ENCODE data around the gene EIF4B. TPM values are rescaled to one million over a fixed set of nuclear protein-coding genes. Genes with fewer than 3 reads are reported as not detected.

EIF4B gene
- total RNA-seq: 100 to 1,000 TPM; 673 to 696 TPM

DNA sequence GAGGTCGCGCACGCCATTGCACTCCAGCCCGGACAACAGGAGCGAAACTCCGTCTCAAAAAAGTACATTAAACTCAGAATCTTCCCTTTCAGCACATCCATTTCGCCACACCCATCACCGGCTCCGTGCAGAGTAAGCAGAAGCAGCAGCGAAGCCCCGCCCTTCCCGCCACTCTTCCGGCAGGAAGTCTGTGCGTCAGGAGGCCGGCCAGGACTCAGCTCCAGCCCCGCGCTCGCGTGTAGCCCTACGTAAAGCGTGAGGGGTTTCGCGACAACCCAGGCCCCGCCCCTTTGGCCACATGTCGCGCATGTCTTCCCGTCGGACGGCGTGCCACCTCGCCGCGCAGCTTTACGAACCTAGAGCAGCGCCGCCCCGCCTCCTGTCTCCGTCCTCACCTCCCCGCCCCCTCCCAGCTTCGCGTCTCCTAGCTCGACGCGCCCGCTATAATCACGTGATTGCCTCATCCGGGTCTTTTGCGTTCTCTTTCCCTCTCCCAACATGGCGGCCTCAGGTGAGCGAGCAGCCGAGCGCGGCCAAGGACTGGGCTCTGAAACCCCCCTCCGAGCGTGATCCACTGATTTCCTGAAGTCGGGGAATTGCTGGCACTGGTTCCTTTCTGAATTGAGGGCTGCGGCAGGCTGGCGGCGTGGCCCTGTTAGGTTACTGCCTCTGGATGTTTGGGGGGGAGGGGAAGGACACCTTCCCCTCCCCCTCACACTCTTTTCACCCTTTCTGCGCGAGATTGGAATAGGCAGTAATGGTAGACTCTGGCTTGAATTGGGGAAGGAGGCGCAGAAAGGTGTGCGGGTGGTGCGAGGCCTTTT lies at the start of gene EIF4B:
Gene EIF4B (plus strand): TSS at position 471 of the 824 bp plus-strand sequence. CDS start 28 bp downstream, at position 499.
- CTCF ChIA-PET: interaction anchor here (0.6 to 1.7 kb wide), 5 partner anchors 32 to 981 kb away, joined by 3 to 4 read pairs (median 3); no protein-coding TSS in a partner anchor
- POLR2A ChIA-PET: interaction anchor here (0.6 to 2.2 kb wide), 5 partner anchors 9 to 1793 kb away, joined by 4 to 7 read pairs (median 5); no protein-coding TSS in a partner anchor

GRCh38 chr12:52956987-52957386 lies 49.3 kb upstream of the EIF4B start:
- CTCF ChIA-PET: interaction anchor here (1.0 to 1.4 kb wide), 2 partner anchors 24 to 72 kb away, joined by 3 to 5 read pairs; no protein-coding TSS in a partner anchor

GRCh38 chr12:52964556-52965336 lies 41.5 kb upstream of the EIF4B start:
- ChIA-PET POLR2A (no interaction called here), CTCF (interaction anchor here (1.1 to 1.6 kb wide), 2 partner anchors 80 to 99 kb away, joined by 3 to 4 read pairs; no protein-coding TSS in a partner anchor)

More at GRCh38 chr12:52956987-52957386, 49.3 kb upstream of the EIF4B start:
- POLR2A ChIA-PET: interaction anchor here (0.6 kb wide), 1 partner anchor 16 kb away, joined by 3 read pairs; no protein-coding TSS in a partner anchor

- ChIA-PET CTCF (no interaction called here), POLR2A (no interaction called here)
Measured at GRCh38 chr12:52965337-52965731, 40.9 kb upstream of the EIF4B start.

- CTCF ChIA-PET: interaction anchor here (0.7 to 1.4 kb wide), 2 partner anchors 11 to 133 kb away, joined by 3 to 4 read pairs; no protein-coding TSS in a partner anchor
- POLR2A ChIA-PET: no interaction called here
Measured at GRCh38 chr12:52969166-52969795, 37.0 kb upstream of the EIF4B start.

GRCh38 chr12:52969828-52970569 lies 36.3 kb upstream of the EIF4B start:
- ChIA-PET CTCF (interaction anchor here (0.7 to 1.9 kb wide), 2 partner anchors 10 to 470 kb away, joined by 4 to 10 read pairs; no protein-coding TSS in a partner anchor), POLR2A (interaction anchor here (0.5 kb wide), 1 partner anchor 76 kb away, joined by 4 read pairs; no protein-coding TSS in a partner anchor)

DNA sequence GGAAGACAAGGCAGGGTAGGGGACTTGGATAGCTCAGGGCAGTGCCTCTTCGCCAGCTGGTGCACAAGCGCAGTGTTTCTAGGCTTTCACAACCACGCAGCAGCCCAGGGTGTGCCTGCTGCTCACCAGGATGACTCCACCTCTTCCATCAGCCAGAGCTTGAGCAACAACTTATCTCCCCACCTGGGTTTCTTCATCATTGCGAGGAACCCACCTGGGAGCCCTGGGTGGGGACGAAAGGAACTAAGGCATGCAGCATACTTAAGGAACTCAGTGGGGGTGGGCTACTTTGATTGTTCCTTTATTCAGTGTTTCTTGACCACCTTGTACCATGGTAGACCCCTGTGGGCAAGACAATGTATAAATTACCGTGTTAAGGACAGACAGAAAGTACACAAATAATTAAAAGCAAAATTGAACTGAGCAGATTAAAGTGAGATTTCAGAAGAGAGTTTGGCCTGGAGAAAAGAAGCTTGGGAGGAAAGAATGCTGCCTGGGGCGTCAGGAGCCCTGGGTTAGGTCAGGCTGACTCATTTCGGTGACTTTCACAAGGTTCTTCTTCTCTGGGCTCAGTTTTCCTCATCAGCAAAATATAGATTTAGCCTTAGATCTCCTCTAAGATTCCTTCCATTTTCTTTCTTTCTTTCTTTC lies 34.5 kb upstream of the EIF4B start:
- POLR2A ChIA-PET: no interaction called here

GRCh38 chr12:52975204-52975603 lies 31.1 kb upstream of the EIF4B start:
- ChIA-PET CTCF (interaction anchor here (1.6 kb wide), 1 partner anchor 90 kb away, joined by 6 read pairs; no protein-coding TSS in a partner anchor), POLR2A (no interaction called here)

More for the DNA sequence above, 34.5 kb upstream of the EIF4B start:
- CTCF ChIA-PET: interaction anchor here (1.9 kb wide), 1 partner anchor 8 kb away, joined by 10 read pairs; no protein-coding TSS in a partner anchor

DNA sequence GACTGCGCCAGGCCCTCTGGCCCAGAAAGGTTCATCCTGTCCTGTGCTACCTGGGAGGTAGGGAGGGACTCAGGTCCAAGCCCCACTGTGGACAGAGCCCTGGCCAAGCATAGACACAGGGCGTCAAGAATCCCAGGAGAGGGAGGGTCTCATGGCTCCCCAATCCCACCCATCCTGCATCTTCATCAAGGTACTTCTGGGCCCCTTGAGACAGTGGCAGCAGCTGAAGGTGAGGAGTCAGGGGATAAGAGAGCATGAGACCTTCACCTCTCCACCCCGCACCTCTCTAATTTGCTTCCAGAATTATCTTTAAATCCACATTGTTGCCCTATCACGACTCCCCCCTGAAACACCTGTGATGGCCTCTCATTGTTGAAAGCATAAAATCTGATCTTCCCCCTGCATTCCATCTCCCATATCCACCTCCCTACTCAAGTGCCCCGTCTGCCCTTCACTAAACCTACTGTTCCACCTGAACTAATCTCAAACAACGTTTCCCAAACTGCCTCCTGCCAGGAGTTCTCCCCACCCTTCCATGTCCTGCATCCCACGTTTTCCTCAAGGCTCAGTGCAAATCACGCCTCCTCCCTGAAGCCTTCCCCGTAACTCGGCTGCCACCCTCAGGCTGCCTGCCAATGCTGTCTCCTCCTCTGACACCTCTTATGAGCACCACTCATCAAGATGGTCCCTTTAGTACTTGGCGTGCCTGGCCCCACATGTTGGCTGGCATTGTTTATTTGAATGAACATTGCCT lies 30.3 kb upstream of the EIF4B start:
- ChIA-PET POLR2A (no interaction called here), CTCF (no interaction called here)

GRCh38 chr12:52976574-52977071 lies 29.6 kb upstream of the EIF4B start:
- ChIA-PET POLR2A (no interaction called here), CTCF (interaction anchor here (12.0 kb wide), 1 partner anchor 95 kb away, joined by 220 read pairs; no protein-coding TSS in a partner anchor)

DNA sequence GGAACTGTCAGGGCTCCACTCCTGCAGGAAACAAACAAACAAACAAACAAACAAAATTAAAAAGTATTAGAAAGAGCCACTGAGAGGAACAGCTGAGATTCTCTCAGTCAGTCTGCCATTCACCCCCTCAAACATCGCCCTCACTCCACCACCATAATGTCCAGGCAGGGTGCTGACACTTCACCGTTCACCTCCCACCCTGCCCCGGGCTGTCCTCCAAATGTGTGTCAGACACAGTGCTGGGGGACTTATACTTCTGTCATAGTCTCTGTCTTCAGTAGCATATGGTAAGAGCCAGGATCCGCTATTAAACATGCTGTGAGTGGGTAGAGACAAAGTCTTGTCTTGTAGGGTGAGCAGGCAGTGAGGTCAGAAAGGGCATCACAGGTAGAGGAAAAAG lies 29.1 kb upstream of the EIF4B start:
- ChIA-PET CTCF (interaction anchor here (0.6 to 12.0 kb wide), 3 partner anchors 95 to 698 kb away, joined by 4 to 220 read pairs (median 6); no protein-coding TSS in a partner anchor), POLR2A (no interaction called here)

DNA sequence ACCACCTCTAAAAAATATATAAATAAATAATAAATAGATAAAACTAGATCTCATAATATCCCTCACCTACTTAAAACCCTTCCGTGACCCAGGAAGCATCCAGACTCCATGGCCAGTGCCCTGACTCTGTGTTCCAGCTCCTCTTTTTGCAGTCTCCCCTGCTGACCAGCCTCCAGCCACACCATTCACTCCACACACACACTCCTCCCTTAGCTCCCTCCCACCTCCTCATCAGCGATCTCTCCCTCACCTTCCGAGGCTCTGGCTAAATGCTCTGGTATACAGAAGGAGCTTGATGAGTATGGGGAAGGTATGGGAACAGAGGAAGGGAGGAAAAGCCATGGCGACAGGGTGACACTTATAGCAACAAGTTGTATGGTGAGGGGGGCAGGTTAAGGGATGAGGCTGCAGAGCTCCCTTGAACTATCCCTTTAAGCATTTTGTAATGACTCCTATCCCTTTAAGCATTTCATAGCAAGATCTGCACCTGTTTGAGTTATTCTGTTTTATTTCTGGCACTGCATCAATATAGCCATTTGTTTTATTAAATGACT lies 26.1 kb upstream of the EIF4B start:
- CTCF ChIA-PET: interaction anchor here (0.9 to 12.0 kb wide), 15 partner anchors 9 to 823 kb away, joined by 3 to 220 read pairs (median 4); partner anchors contain the start of gene KRT8
- POLR2A ChIA-PET: no interaction called here

GRCh38 chr12:52980650-52981423 lies 25.4 kb upstream of the EIF4B start:
- POLR2A ChIA-PET: no interaction called here
- CTCF ChIA-PET: interaction anchor here (0.7 to 12.0 kb wide), 20 partner anchors 10 to 1362 kb away, joined by 3 to 220 read pairs (median 3); partner anchors contain the start of gene KRT8

DNA sequence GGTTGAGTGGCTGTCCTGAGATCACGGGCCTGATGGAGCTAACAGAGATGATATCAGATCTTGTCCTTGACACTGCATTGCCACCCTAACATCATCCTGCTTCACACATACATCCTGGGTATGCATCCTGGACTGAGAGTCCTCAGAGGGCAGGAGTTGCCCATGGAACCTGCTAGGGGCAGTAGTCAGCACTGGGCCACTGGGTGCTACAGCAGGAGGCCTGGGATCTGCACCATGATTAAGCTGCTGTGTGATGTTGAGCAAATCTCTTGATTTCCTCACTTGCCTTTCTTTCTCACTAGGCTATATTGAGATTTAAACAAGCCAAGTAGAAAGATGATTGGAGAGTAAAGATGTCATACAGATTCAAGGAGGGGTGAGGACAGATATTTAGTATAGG lies 22.1 kb upstream of the EIF4B start:
- ChIA-PET POLR2A (no interaction called here), CTCF (interaction anchor here (12.0 kb wide), 1 partner anchor 102 kb away, joined by 220 read pairs; no protein-coding TSS in a partner anchor)

GRCh38 chr12:52988898-52989297 lies 17.4 kb upstream of the EIF4B start:
- CTCF ChIA-PET: no interaction called here
- POLR2A ChIA-PET: no interaction called here

- ChIA-PET POLR2A (no interaction called here), CTCF (interaction anchor here (1.9 kb wide), 1 partner anchor 105 kb away, joined by 8 read pairs; no protein-coding TSS in a partner anchor)
Measured at GRCh38 chr12:52990206-52990605, 16.1 kb upstream of the EIF4B start.
